ENCODE results near the gene TMEM140.

- TF ChIP-seq POLR2A (IDR thresholded peaks at IDR 0.05; ENCODE audit: low read depth, low read length) (no peak), POLR2AphosphoS5 (IDR thresholded peaks at IDR 0.05; ENCODE audit: low read depth, low read length) (no peak), TAF1 (IDR thresholded peaks at IDR 0.05; ENCODE audit: borderline replicate concordance, low read depth, low read length) (no peak)
Observed at GRCh38 chr7:135175931-135176330, 28.1 kb downstream of the TMEM140 start.
